C4-2B (cell line): ENCODE data around the gene CCDC91.

Experiments used
- H3K27ac ChIP-seq: fragments of 450-650 bp; 2 replicates; pipeline ENCODE4 v1.5.1; 2017
- ZFX ChIP-seq: fragments of 450-650 bp; IDR thresholded peaks from 2 replicates; pipeline ENCODE4 v1.6.1; 2017
- TF ChIP-seq, protein P1 (sequence below): fragments of 450-650 bp; conservative IDR thresholded peaks from 2 replicates; pipeline ENCODE4 v1.5.1; 2017; ENCODE audit warnings: mild to moderate bottlenecking

CCDC91 gene

DNA sequence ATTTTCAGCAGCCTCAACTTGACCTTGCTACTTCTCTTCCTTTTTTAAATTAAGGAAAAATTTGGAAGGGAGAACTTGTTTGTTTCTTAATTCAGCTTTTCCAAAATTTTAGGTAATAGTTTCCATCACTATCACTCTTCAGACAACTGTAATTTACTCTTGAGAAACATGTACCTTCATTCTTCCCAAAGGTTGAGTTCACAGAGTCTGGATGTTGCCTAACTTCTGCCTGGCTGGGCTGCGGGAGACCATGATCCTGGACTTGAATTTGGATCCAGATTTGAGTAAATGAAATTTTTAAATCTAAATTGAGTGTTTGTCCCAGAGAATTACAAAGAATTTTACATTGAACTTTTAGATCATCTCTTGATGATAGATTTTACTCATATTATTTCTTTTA lies 193.1 kb downstream of the CCDC91 start:
- TF ChIP-seq, protein P1, sequence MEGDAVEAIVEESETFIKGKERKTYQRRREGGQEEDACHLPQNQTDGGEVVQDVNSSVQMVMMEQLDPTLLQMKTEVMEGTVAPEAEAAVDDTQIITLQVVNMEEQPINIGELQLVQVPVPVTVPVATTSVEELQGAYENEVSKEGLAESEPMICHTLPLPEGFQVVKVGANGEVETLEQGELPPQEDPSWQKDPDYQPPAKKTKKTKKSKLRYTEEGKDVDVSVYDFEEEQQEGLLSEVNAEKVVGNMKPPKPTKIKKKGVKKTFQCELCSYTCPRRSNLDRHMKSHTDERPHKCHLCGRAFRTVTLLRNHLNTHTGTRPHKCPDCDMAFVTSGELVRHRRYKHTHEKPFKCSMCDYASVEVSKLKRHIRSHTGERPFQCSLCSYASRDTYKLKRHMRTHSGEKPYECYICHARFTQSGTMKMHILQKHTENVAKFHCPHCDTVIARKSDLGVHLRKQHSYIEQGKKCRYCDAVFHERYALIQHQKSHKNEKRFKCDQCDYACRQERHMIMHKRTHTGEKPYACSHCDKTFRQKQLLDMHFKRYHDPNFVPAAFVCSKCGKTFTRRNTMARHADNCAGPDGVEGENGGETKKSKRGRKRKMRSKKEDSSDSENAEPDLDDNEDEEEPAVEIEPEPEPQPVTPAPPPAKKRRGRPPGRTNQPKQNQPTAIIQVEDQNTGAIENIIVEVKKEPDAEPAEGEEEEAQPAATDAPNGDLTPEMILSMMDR: no peak
- TF ChIP-seq ZFX: no peak
- H3K27ac ChIP-seq: no peak overlapping the region

DNA sequence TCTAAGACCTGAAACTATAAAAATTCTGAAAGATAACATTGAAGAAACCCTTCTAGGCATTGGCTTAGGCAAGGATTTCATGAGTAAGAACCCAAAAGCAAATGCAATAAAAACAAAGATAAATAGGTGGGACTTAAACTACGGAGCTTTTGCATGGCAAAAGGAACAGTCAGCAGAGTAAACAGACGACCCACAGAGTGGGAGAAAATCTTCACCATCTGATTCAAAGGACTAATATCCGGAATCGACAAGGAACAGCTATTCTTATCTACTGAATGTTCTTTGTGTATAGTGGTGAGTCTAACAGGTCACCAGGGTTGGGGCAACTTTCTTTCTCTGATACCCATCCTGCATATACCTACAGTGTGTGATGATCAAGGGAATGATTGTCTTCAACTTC lies 198.6 kb downstream of the CCDC91 start:
- H3K27ac ChIP-seq: no peak overlapping the region
- TF ChIP-seq, protein P1: no peak
- TF ChIP-seq ZFX: no peak

DNA sequence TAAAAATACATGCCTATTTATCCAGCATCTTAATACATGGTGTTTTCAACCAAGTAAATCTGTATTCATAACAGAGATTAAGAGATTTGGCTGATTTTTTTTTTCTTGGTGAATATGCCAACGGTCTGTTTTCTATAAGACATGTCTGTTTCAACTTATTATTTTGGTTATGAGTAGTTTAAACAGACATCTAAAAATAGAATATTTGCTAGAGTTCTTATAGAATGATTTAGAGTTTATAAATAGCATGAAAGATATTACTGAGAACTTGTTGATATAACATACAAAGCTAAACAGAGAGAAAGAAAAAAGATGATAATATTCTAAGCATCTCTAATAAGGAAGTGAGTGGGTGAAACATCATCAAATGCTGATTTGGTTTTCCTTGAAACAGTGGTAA lies 199.9 kb downstream of the CCDC91 start:
- H3K27ac ChIP-seq: no peak overlapping the region
- no peak for TF ChIP-seq ZFX
- TF ChIP-seq, protein P1: no peak

DNA sequence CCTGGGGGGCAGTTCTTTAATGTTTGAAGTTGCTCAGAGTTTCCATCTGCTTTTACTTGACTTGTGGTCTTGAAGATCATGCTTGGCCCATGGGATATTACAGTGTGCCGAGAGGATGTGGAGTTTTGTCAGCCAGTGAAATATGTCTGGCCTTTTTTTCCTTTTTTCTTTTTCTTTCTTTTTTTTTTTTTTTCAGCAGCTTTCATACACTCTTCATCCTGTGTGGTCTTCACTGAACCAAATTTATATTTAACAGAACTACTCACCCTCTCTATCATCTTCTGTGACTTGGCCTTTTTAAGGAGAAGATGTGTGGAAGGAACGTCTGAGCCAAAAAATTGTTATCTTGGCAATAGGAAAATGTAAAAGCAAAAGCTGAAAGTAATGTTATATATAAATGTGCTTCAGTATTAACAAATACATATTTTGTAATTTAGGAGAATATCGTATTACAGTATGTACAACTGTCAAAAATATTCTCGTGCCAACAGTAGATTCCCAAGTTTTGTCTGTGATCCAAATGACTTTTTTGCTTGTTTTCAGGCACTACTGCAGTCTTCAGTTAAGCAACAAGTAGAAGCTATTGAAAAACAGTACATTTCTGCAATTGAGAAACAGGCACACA lies 200.6 kb downstream of the CCDC91 start:
- TF ChIP-seq ZFX: no peak
- TF ChIP-seq, protein P1: no peak
- no peak overlapping the region for H3K27ac ChIP-seq

DNA sequence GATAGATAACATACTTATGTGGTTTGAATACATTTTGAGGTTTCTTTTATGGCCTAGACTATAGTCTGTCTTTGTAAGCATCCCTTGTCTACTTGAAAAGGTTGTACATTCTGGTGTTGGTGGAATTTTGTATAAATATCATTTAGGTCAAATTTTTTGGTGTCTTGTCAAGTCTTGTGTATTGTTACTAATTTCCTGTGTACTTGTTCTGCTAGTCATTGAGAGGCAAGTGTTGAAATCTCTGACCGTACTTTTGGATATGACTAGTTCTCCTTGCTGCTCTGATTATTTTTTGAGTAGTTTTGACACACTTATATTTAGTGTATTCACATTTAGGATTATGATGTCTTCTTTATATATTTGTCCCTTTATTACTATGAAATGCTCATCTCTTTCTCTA lies 219.6 kb downstream of the CCDC91 start:
- H3K27ac ChIP-seq: no peak overlapping the region
- TF ChIP-seq, protein P1: no peak
- TF ChIP-seq ZFX: no peak

DNA sequence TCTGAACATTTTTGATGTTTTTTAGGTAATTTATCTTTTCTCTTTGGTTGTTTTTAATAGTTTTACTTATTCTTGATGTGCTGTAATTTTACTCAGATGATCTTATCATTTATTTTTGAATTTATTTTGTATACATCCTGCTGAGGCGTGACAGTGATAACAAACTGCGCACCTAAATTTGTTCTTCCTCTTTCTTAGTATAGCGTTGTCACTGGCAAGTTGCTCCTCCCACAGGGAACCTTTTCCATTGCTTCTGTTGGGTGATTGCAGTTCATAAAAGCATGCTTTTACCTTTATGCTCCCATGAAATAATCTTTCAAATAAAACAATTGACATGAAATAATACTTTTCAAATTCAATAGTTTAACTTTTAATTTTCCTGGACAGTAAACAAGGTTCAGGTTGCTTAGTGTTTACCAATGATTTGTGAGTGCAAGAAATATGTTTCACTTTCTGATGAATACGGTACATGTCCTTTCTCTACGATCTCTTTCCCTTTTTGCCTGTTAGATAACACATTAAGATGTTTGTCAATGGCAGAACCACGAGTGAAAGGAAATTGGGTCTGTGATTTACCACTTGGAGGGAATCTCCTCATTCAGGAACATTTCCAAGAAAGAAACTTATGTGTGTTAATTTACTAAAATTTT lies 223.3 kb downstream of the CCDC91 start:
- no peak for TF ChIP-seq ZFX
- TF ChIP-seq, protein P1: no peak
- no peak overlapping the region for H3K27ac ChIP-seq

DNA sequence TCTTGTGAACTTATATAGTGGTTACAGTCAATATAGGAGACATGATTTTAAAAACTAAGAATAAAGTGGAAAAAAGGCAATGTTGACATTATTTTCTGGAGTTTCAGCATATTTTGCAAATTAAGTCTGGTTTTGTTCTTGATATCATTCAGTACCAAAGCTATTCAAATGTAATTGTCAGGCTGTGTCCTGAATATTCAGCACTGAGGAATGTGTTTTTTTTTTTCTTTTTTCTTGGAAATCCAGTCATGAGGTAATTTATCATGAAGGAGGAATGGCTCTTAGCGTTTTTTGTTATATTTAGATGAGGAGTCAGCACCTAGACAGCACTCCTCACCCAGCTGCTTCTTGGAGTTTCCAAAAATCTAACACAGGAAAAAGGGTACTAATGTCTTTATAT lies 225.5 kb downstream of the CCDC91 start:
- no peak overlapping the region for H3K27ac ChIP-seq
- TF ChIP-seq, protein P1: no peak
- TF ChIP-seq ZFX: no peak
